Neural crest cell (in vitro differentiated cells): ENCODE measurements around the gene LRRC27. TPM values are rescaled to one million over a fixed set of nuclear protein-coding genes. Genes with fewer than 3 reads are reported as not detected.

ENCODE experiments used
- DNase-seq: peaks from one replicate; pipeline ENCODE4 v3.0.0; 2021; ENCODE audit warnings: low read depth, mixed read lengths, low spot score
- H3K27ac Mint-ChIP-seq: one replicate; pipeline ENCODE4 v1.8.0; 2021; ENCODE audit warnings: mild to moderate bottlenecking, mixed read lengths; ENCODE audit not compliant: unreplicated experiment
- H3K27me3 Mint-ChIP-seq: 2 replicates; pipeline ENCODE4 v1.8.0; 2021; ENCODE audit warnings: low read depth, mild to moderate bottlenecking, mixed read lengths
- H3K36me3 Mint-ChIP-seq: 2 replicates; pipeline ENCODE4 v1.8.0; 2021; ENCODE audit warnings: low read depth, mild to moderate bottlenecking, mixed read lengths
- H3K4me1 Mint-ChIP-seq: 2 replicates; pipeline ENCODE4 v1.8.0; 2021; ENCODE audit warnings: mixed read lengths
- H3K4me3 Mint-ChIP-seq: one replicate; pipeline ENCODE4 v1.8.0; 2021; ENCODE audit warnings: mild to moderate bottlenecking, mixed read lengths
- H3K9me3 Mint-ChIP-seq: 2 replicates; pipeline ENCODE4 v1.8.0; 2021; ENCODE audit warnings: mixed read lengths
- total RNA-seq: library from RNA; stranded (reverse); gene quantifications from 2 replicates; pipeline ENCODE4 v1.2.1, GENCODE V29; 2021
- TF ChIP-seq, protein P1 (sequence below): fragments of 200-600 bp; sonication (generic); conservative IDR thresholded peaks from 2 replicates; pipeline ENCODE4 v1.5.0; 2021; ENCODE audit warnings: antibody characterized with exemption, mild to moderate bottlenecking

Gene LRRC27
- total RNA-seq, 1 donor from 2014 or later, result 21.9 TPM

DNA sequence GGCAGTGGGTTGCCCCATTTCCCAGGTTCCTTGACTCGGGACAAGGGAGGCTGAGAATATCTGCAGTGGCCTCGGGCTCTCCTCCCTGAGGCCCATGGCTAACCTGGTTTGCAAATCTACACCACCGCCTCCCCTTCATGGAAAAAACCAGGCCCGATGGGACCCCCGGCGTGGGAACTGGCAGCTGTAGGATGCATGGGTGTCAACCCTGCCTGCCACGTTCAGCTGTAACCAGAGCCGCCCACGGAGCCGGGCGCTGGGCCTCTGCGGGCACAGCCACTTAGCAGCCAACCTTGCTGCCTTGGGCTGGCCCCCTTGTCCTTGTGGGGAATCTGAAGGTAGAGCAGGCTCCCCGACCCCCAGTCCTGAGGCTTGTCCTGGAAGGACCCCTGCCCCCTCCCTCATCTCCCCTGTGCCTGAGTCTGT, 66.6 kb downstream of the LRRC27 start:
- Mint-ChIP-seq H3K9me3 (no peaks in the 10 kb centered on the region), H3K4me3 (peak overlapping the region; percentile 75), H3K4me1 (peaks cover 9% of the 10 kb centered on the region), H3K27me3 (no peaks in the 10 kb centered on the region), H3K27ac (no peak overlapping the region), H3K36me3 (no peaks in the 10 kb centered on the region)
- no peak for DNase-seq
- TF ChIP-seq, protein P1, sequence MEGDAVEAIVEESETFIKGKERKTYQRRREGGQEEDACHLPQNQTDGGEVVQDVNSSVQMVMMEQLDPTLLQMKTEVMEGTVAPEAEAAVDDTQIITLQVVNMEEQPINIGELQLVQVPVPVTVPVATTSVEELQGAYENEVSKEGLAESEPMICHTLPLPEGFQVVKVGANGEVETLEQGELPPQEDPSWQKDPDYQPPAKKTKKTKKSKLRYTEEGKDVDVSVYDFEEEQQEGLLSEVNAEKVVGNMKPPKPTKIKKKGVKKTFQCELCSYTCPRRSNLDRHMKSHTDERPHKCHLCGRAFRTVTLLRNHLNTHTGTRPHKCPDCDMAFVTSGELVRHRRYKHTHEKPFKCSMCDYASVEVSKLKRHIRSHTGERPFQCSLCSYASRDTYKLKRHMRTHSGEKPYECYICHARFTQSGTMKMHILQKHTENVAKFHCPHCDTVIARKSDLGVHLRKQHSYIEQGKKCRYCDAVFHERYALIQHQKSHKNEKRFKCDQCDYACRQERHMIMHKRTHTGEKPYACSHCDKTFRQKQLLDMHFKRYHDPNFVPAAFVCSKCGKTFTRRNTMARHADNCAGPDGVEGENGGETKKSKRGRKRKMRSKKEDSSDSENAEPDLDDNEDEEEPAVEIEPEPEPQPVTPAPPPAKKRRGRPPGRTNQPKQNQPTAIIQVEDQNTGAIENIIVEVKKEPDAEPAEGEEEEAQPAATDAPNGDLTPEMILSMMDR, result no peak

DNA sequence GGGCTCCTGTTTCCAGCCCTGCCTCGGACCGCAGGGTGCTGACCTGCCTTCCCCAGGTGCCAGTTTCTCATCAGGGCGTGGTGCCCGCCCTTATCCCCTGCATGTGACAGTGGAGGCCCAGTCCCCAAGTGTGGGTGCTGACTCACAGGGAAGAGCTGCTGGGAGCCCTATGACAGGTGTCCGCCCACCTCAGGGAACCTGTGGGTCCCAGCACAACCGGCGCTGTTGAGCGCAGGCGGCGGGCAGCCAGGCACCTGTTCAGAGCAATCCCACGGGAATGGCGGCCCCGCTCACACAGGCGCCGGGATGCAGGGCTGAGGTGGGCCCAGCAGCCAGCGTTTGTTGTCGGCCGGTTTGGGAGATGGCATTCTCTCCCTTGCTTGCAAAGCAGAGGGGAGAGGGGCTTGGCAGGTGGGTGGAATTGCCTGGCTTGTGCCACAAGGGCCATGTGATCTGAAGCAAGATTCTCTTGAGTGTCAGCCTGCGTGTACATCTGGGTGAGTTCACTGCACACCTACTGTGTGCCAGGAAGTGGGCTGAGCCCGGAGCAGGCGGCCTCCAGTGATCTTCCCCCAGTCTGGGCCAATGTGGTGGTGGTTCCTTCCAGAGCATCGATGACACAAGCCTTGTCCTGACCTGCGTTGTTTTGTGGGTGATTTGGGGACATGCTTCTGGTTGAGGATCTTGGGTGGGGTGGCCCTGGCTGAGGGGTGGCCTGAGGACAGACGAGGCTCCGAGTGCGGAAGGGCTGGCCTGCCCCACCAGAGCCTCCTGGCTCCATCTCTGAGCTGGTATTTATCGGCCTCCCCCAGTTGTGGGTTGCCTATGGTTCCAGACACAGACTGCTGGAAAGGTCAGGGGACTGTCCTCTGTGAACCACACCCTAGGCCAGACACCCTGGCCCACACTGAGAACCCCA, 67.4 kb downstream of the LRRC27 start:
- TF ChIP-seq, protein P1, result no peak
- Mint-ChIP-seq H3K27ac (no peak overlapping the region), H3K4me3 (peak overlapping the region; percentile 75), H3K9me3 (no peaks in the 10 kb centered on the region), H3K27me3 (no peaks in the 10 kb centered on the region), H3K36me3 (no peaks in the 10 kb centered on the region), H3K4me1 (peaks cover 9% of the 10 kb centered on the region)
- no peak for DNase-seq

- H3K4me3 Mint-ChIP-seq, result peak overlapping the region; percentile 51
- H3K36me3 Mint-ChIP-seq, result no peaks in the 10 kb centered on the region
- no peaks in the 10 kb centered on the region for H3K9me3 Mint-ChIP-seq
- H3K27ac Mint-ChIP-seq, result no peak overlapping the region
- no peaks in the 10 kb centered on the region for H3K27me3 Mint-ChIP-seq
- H3K4me1 Mint-ChIP-seq, result peaks cover 9% of the 10 kb centered on the region
- no peak for DNase-seq
- TF ChIP-seq, protein P1, result no peak
Observed at GRCh38 chr10:132400041-132400546, 68.1 kb downstream of the LRRC27 start.

- DNase-seq, result no peak
- H3K4me1 Mint-ChIP-seq, result peaks cover 9% of the 10 kb centered on the region
- H3K27me3 Mint-ChIP-seq, result no peaks in the 10 kb centered on the region
- H3K9me3 Mint-ChIP-seq, result no peaks in the 10 kb centered on the region
- peak overlapping the region; percentile 34 for H3K4me3 Mint-ChIP-seq
- H3K27ac Mint-ChIP-seq, result no peak overlapping the region
- H3K36me3 Mint-ChIP-seq, result no peaks in the 10 kb centered on the region
- TF ChIP-seq, protein P1, result no peak
Observed at GRCh38 chr10:132400547-132401151, 68.7 kb downstream of the LRRC27 start.

GRCh38 chr10:132401401-132402118, 69.6 kb downstream of the LRRC27 start:
- H3K4me3 Mint-ChIP-seq, result no peak overlapping the region
- peaks cover 9% of the 10 kb centered on the region for H3K4me1 Mint-ChIP-seq
- DNase-seq, result no peak
- no peaks in the 10 kb centered on the region for H3K27me3 Mint-ChIP-seq
- H3K9me3 Mint-ChIP-seq, result no peaks in the 10 kb centered on the region
- TF ChIP-seq, protein P1, result no peak
- H3K27ac Mint-ChIP-seq, result no peak overlapping the region
- no peaks in the 10 kb centered on the region for H3K36me3 Mint-ChIP-seq
